ENCODE measurements around the gene LGALS7. TPM values are rescaled to one million over a fixed set of nuclear protein-coding genes. Genes with fewer than 3 reads are reported as not detected.

The LGALS7 gene
- total RNA-seq, 1 donor from 2014 or later = not detected

DNA sequence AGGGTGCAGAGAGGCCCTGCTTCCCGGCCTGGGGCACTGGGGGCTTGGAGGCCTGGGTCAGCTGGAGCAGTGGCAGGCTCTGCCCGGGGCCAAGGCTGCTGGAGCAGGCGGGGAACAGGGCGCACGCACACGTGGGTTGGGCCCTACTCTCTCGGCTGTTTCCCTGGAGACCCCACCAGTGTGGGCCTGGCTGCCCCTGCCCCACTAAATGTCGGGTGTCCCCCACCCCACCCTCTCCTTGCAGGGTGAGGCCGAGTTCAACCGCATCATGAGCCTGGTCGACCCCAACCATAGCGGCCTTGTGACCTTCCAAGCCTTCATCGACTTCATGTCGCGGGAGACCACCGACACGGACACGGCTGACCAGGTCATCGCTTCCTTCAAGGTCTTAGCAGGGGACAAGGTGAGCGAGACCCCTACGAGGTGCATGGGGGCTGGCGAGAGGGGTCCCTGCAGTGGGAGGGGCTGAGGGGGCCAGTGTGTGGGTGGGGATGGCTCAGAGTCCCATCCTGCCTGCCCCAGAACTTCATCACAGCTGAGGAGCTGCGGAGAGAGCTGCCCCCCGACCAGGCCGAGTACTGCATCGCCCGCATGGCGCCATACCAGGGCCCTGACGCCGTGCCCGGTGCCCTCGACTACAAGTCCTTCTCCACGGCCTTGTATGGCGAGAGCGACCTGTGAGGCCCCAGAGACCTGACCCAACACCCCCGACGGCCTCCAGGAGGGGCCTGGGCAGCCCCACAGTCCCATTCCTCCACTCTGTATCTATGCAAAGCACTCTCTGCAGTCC lies 44.4 kb downstream of the LGALS7 start:
- intact Hi-C loops (cut with micrococcal nuclease) = loop anchor here (1.0 kb wide), 1 partner anchor 201 kb away; the partner anchor contains the start of genes MRPS12 and SARS2

GRCh38 chr19:38727868-38728660 lies 45.3 kb downstream of the LGALS7 start:
- intact Hi-C loops (cut with micrococcal nuclease) = no loop called here

- intact Hi-C loops (cut with micrococcal nuclease) = no loop called here
Measured at GRCh38 chr19:38727306-38727867, 45.9 kb downstream of the LGALS7 start.

DNA sequence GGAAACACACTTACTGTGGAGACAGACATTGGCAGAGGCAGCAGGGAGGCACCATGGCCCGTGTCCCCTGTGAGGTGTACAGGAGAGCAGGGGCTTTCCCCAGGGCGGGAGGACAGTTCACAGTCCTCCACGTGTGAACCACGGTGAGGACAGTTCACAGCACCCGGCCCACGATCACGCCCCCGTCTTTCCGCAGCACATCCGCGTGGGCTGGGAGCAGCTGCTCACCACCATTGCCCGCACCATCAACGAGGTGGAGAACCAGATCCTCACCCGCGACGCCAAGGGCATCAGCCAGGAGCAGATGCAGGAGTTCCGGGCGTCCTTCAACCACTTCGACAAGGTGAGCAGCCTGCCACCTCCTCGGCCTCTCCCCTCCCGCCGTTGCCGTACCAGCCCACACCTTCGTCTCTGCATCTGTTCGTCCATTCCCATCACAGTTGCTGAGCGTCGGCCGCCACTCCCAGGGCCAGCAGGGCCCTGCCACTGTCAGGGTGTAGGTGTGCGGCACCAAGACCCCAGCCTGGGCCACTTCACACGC lies 46.5 kb downstream of the LGALS7 start:
- intact Hi-C loops (cut with micrococcal nuclease) = no loop called here

DNA sequence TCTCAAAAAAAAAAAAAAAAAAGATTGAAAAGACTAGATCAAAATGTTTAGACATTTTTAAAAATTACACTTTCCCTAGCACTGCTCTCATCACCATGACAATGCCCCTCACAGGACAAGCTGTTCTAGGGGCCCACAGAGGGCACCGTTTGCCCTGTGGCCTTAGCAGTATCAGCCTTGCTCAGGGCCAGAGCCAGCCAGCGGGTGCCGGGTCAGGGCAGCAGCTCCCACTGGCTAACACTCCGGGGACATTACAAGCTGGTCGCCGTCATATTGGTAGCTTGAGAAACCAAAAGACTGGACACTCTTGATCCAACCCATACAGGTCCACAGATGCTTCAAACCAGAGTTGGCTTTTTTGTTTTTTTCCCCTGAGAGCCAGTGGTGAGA lies 47.0 kb downstream of the LGALS7 start:
- intact Hi-C loops (cut with micrococcal nuclease) = no loop called here

DNA sequence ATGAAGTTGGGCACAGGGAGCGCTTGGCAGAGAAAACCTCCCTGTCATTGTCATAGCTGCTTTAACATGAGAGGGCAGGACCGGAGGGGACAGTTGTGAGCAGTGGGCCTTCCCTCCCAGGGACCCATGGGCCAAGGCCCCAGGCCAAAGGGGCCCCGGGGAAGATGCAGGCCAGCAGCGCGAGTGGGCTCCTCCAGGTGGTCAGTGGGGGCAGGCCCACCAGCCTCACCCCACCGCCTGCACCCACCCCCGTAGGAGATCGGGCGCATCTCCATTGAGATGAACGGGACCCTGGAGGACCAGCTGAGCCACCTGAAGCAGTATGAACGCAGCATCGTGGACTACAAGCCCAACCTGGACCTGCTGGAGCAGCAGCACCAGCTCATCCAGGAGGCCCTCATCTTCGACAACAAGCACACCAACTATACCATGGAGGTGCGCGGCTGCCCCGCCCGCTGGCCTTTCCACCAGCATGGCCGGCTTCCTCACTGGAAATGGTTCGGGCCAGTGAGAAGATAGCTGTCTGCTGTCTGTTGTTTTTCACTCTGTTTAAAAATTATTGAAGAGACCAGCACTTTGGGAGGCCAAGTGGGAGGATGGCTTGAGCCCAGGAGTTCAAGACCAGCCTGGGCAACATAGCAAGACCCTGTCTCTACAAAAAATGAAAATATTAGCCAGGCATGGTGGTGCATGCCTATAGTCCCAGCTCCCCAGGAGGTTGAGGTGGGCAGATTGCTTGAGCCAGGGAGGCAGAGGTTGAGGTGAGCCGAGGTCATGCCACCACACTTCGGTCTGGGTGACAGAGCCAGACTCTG lies 47.6 kb downstream of the LGALS7 start:
- intact Hi-C loops (cut with micrococcal nuclease) = no loop called here

GRCh38 chr19:38723990-38724854 lies 49.1 kb downstream of the LGALS7 start:
- intact Hi-C loops (cut with micrococcal nuclease) = no loop called here

DNA sequence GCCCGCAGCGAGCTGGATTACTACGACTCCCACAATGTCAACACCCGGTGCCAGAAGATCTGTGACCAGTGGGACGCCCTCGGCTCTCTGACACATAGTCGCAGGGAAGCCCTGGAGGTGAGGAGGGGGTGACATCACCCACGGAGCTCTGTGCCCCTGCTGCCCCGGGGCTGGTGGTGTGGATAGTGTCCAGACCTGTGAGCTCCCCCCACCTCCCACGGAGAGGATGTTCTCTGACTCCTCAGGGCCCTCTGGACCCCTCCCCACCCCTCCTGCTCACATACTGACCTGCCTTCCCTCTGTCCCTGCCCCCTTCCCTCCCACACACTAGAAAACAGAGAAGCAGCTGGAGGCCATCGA lies 49.7 kb downstream of the LGALS7 start:
- intact Hi-C loops (cut with micrococcal nuclease) = no loop called here

GRCh38 chr19:38722947-38723605 lies 50.2 kb downstream of the LGALS7 start:
- intact Hi-C loops (cut with micrococcal nuclease) = no loop called here

- intact Hi-C loops (cut with micrococcal nuclease) = no loop called here
Measured at GRCh38 chr19:38721979-38722773, 51.1 kb downstream of the LGALS7 start.

DNA sequence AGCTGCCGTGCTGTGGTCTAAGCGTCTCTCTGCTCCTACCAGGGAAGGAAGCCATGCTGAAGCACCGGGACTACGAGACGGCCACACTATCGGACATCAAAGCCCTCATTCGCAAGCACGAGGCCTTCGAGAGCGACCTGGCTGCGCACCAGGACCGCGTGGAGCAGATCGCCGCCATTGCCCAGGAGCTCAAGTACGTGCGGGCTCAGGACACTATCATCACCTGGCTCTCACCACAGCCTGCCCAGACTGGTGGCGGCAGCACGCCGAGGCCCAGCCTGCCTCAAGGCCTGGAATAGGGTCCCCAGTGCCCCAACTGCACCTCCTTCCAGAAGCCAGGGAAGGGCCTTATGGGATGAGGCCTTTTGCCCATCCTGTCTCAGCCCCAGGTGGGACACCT lies 51.8 kb downstream of the LGALS7 start:
- intact Hi-C loops (cut with micrococcal nuclease) = no loop called here

Other genes starting within 250 kb of the LGALS7 start
- 307 and 314 TPM in 2 replicates for gene MAP4K1, start 155.6 kb downstream of the LGALS7 start, total RNA-seq
- gene EIF3K, start 154.3 kb downstream of the LGALS7 start, total RNA-seq = 313 and 314 TPM in 2 replicates
- gene ACTN4, start 125.9 kb downstream of the LGALS7 start, total RNA-seq = 435 and 443 TPM in 2 replicates
- 4.4 and 4.7 TPM in 2 replicates for gene CAPN12, start 29.0 kb downstream of the LGALS7 start, total RNA-seq
- not detected in 2 replicates for gene LGALS7B, start 15.7 kb upstream of the LGALS7 start, total RNA-seq
- 1.6 and 1.8 TPM in 2 replicates for gene LGALS4, start 39.4 kb upstream of the LGALS7 start, total RNA-seq
- gene ECH1, start 58.3 kb upstream of the LGALS7 start, total RNA-seq = 152 and 154 TPM in 2 replicates
- 515 and 536 TPM in 2 replicates for gene HNRNPL, start 76.5 kb upstream of the LGALS7 start, total RNA-seq
- gene RINL, start 104.8 kb upstream of the LGALS7 start, total RNA-seq = 79.1 and 82.0 TPM in 2 replicates
- 56.7 TPM in 2 replicates for gene SIRT2, start 126.1 kb upstream of the LGALS7 start, total RNA-seq
- gene NFKBIB, start 126.5 kb upstream of the LGALS7 start, total RNA-seq = 60.2 and 66.3 TPM in 2 replicates
- 1.9 TPM in 2 replicates for gene CCER2, start 138.7 kb upstream of the LGALS7 start, total RNA-seq
- 29.5 and 33.5 TPM in 2 replicates for gene SARS2, start 157.2 kb upstream of the LGALS7 start, total RNA-seq
- gene MRPS12, start 157.4 kb upstream of the LGALS7 start, total RNA-seq = 66.0 and 67.5 TPM in 2 replicates
- gene FBXO17, start 202.2 kb upstream of the LGALS7 start, total RNA-seq = 0.22 TPM in 1 of 2 replicates, not detected in the other